ENCODE results near the gene ZFP36L2.
A peak's percentile ranks its signal among the peaks of the same experiment; 100 is the strongest.

ZFP36L2 gene

GRCh38 chr2:43226558-43226954, at the start of gene ZFP36L2:
Gene ZFP36L2, minus strand, starts transcription at chr2:43226606. Its CDS starts 291 bp downstream, at chr2:43226315.
- peak within 1 kb of the TSS; percentile 98 for H3K4me3 Mint-ChIP-seq
- peaks cover 47% of the 10 kb centered on the region for H3K4me1 Mint-ChIP-seq
- peak within 1 kb of the TSS; percentile 93 for H3K27ac Mint-ChIP-seq
- H3K27me3 Mint-ChIP-seq, result no peaks in the 10 kb centered on the region
- no peaks in the 10 kb centered on the region for H3K9me3 Mint-ChIP-seq
- peaks cover 45% of the 10 kb centered on the region for H3K36me3 Mint-ChIP-seq
- ATAC-seq, result peak; percentile 90

- no peak overlapping the region for H3K4me3 Mint-ChIP-seq
- peaks cover 52% of the 10 kb centered on the region for H3K36me3 Mint-ChIP-seq
- no peaks in the 10 kb centered on the region for H3K27me3 Mint-ChIP-seq
- no peaks in the 10 kb centered on the region for H3K9me3 Mint-ChIP-seq
- peaks cover 16% of the 10 kb centered on the region for H3K4me1 Mint-ChIP-seq
- no peak for ATAC-seq
- H3K27ac Mint-ChIP-seq, result no peak overlapping the region
Measured at GRCh38 chr2:43274721-43275120, 48.3 kb upstream of the ZFP36L2 start.

- H3K27ac Mint-ChIP-seq, result peak overlapping the region; percentile 11
- peaks cover 52% of the 10 kb centered on the region for H3K36me3 Mint-ChIP-seq
- peaks cover 16% of the 10 kb centered on the region for H3K4me1 Mint-ChIP-seq
Measured at GRCh38 chr2:43274055-43274454, 47.6 kb upstream of the ZFP36L2 start.

GRCh38 chr2:43273529-43273928, 47.1 kb upstream of the ZFP36L2 start:
- peaks cover 20% of the 10 kb centered on the region for H3K4me1 Mint-ChIP-seq
- no peak overlapping the region for H3K4me3 Mint-ChIP-seq
- H3K27me3 Mint-ChIP-seq, result no peaks in the 10 kb centered on the region
- H3K36me3 Mint-ChIP-seq, result peaks cover 54% of the 10 kb centered on the region
- ATAC-seq, result peak; percentile 78
- H3K9me3 Mint-ChIP-seq, result no peaks in the 10 kb centered on the region
- H3K27ac Mint-ChIP-seq, result peak overlapping the region; percentile 66

More at GRCh38 chr2:43274055-43274454, 47.6 kb upstream of the ZFP36L2 start:
- H3K9me3 Mint-ChIP-seq, result no peaks in the 10 kb centered on the region
- no peaks in the 10 kb centered on the region for H3K27me3 Mint-ChIP-seq
- H3K4me3 Mint-ChIP-seq, result no peak overlapping the region
- no peak for ATAC-seq

- Mint-ChIP-seq H3K27me3 (no peaks in the 10 kb centered on the region), H3K4me1 (peaks cover 21% of the 10 kb centered on the region), H3K9me3 (no peaks in the 10 kb centered on the region), H3K27ac (no peak overlapping the region), H3K4me3 (no peak overlapping the region), H3K36me3 (peaks cover 59% of the 10 kb centered on the region)
- ATAC-seq, result no peak
Measured at GRCh38 chr2:43270930-43271615, 44.7 kb upstream of the ZFP36L2 start.

GRCh38 chr2:43270461-43270860, 44.1 kb upstream of the ZFP36L2 start:
- Mint-ChIP-seq H3K27me3 (no peaks in the 10 kb centered on the region), H3K27ac (peak overlapping the region; percentile 3), H3K4me3 (no peak overlapping the region), H3K4me1 (peaks cover 21% of the 10 kb centered on the region), H3K36me3 (peaks cover 65% of the 10 kb centered on the region), H3K9me3 (no peaks in the 10 kb centered on the region)
- no peak for ATAC-seq

- Mint-ChIP-seq H3K4me3 (no peak overlapping the region), H3K4me1 (peaks cover 21% of the 10 kb centered on the region), H3K9me3 (no peaks in the 10 kb centered on the region), H3K27ac (peak overlapping the region; percentile 3), H3K36me3 (peaks cover 68% of the 10 kb centered on the region), H3K27me3 (no peaks in the 10 kb centered on the region)
- peak; percentile 32 for ATAC-seq
Measured at GRCh38 chr2:43269706-43270105, 43.3 kb upstream of the ZFP36L2 start.

- no peaks in the 10 kb centered on the region for H3K27me3 Mint-ChIP-seq
- H3K4me1 Mint-ChIP-seq, result peaks cover 17% of the 10 kb centered on the region
- H3K9me3 Mint-ChIP-seq, result no peaks in the 10 kb centered on the region
- no peak overlapping the region for H3K4me3 Mint-ChIP-seq
- peak overlapping the region; percentile 36 for H3K27ac Mint-ChIP-seq
- ATAC-seq, result no peak
- H3K36me3 Mint-ChIP-seq, result peaks cover 68% of the 10 kb centered on the region
Measured at GRCh38 chr2:43269074-43269572, 42.7 kb upstream of the ZFP36L2 start.

GRCh38 chr2:43268066-43268953, 41.9 kb upstream of the ZFP36L2 start:
- H3K9me3 Mint-ChIP-seq, result no peaks in the 10 kb centered on the region
- H3K27ac Mint-ChIP-seq, result peak overlapping the region; percentile 36
- no peak overlapping the region for H3K4me3 Mint-ChIP-seq
- peaks cover 70% of the 10 kb centered on the region for H3K36me3 Mint-ChIP-seq
- no peaks in the 10 kb centered on the region for H3K27me3 Mint-ChIP-seq
- no peak for ATAC-seq
- peaks cover 11% of the 10 kb centered on the region for H3K4me1 Mint-ChIP-seq

GRCh38 chr2:43267381-43267780, 41.0 kb upstream of the ZFP36L2 start:
- Mint-ChIP-seq H3K36me3 (peaks cover 77% of the 10 kb centered on the region), H3K9me3 (no peaks in the 10 kb centered on the region), H3K27me3 (no peaks in the 10 kb centered on the region), H3K4me1 (peaks cover 11% of the 10 kb centered on the region), H3K27ac (no peak overlapping the region), H3K4me3 (no peak overlapping the region)
- ATAC-seq, result no peak

GRCh38 chr2:43266711-43267111, 40.3 kb upstream of the ZFP36L2 start:
- H3K36me3 Mint-ChIP-seq, result peaks cover 70% of the 10 kb centered on the region
- H3K4me1 Mint-ChIP-seq, result peaks cover 6% of the 10 kb centered on the region
- H3K27ac Mint-ChIP-seq, result peak overlapping the region; percentile 3

GRCh38 chr2:43265421-43265820, 39.0 kb upstream of the ZFP36L2 start:
- no peak overlapping the region for H3K4me3 Mint-ChIP-seq
- H3K9me3 Mint-ChIP-seq, result no peaks in the 10 kb centered on the region
- ATAC-seq, result no peak
- H3K4me1 Mint-ChIP-seq, result peaks cover 6% of the 10 kb centered on the region
- H3K27ac Mint-ChIP-seq, result no peak overlapping the region
- H3K27me3 Mint-ChIP-seq, result no peaks in the 10 kb centered on the region
- peaks cover 64% of the 10 kb centered on the region for H3K36me3 Mint-ChIP-seq

More at GRCh38 chr2:43266711-43267111, 40.3 kb upstream of the ZFP36L2 start:
- no peak overlapping the region for H3K4me3 Mint-ChIP-seq
- no peak for ATAC-seq
- H3K9me3 Mint-ChIP-seq, result no peaks in the 10 kb centered on the region
- no peaks in the 10 kb centered on the region for H3K27me3 Mint-ChIP-seq

- H3K27me3 Mint-ChIP-seq, result no peaks in the 10 kb centered on the region
- H3K36me3 Mint-ChIP-seq, result peaks cover 60% of the 10 kb centered on the region
- H3K4me1 Mint-ChIP-seq, result peaks cover 6% of the 10 kb centered on the region
- H3K9me3 Mint-ChIP-seq, result no peaks in the 10 kb centered on the region
- no peak for ATAC-seq
- H3K27ac Mint-ChIP-seq, result no peak overlapping the region
- no peak overlapping the region for H3K4me3 Mint-ChIP-seq
Measured at GRCh38 chr2:43265001-43265400, 38.6 kb upstream of the ZFP36L2 start.

- no peak overlapping the region for H3K27ac Mint-ChIP-seq
- H3K36me3 Mint-ChIP-seq, result peaks cover 40% of the 10 kb centered on the region
- H3K27me3 Mint-ChIP-seq, result no peaks in the 10 kb centered on the region
- no peaks in the 10 kb centered on the region for H3K4me1 Mint-ChIP-seq
- H3K4me3 Mint-ChIP-seq, result no peak overlapping the region
- ATAC-seq, result no peak
- H3K9me3 Mint-ChIP-seq, result no peaks in the 10 kb centered on the region
Measured at GRCh38 chr2:43262951-43263350, 36.5 kb upstream of the ZFP36L2 start.

- H3K27me3 Mint-ChIP-seq, result no peaks in the 10 kb centered on the region
Measured at GRCh38 chr2:43262239-43262638, 35.8 kb upstream of the ZFP36L2 start.

More at GRCh38 chr2:43262239-43262638, 35.8 kb upstream of the ZFP36L2 start:
- H3K4me3 Mint-ChIP-seq, result no peak overlapping the region
- peaks cover 45% of the 10 kb centered on the region for H3K36me3 Mint-ChIP-seq
- no peaks in the 10 kb centered on the region for H3K4me1 Mint-ChIP-seq
- no peak overlapping the region for H3K27ac Mint-ChIP-seq
- H3K9me3 Mint-ChIP-seq, result no peaks in the 10 kb centered on the region
- ATAC-seq, result no peak
